GM21528 (cell line): ENCODE measurements around the gene ACE2.
"Not testable (repeated sequence)": the region's sequence is repeated elsewhere in the genome, so short reads cannot be mapped to it uniquely, and the experiment has no call there.

Source experiments
- ATAC-seq: cut with Tn5 transposase; IDR thresholded peaks from one replicate; pipeline ENCODE4 v1.9.1; 2021; ENCODE audit warnings: mild to moderate bottlenecking, moderate library complexity; ENCODE audit not compliant: unreplicated experiment, low FRiP score

ACE2 gene

GRCh38 chrX:15600745-15601144 is at the start of gene ACE2:
TSS of gene ACE2 (minus strand) at chrX:15600960. CDS start at chrX:15600911, 49 bp downstream.
- no peak for ATAC-seq

DNA sequence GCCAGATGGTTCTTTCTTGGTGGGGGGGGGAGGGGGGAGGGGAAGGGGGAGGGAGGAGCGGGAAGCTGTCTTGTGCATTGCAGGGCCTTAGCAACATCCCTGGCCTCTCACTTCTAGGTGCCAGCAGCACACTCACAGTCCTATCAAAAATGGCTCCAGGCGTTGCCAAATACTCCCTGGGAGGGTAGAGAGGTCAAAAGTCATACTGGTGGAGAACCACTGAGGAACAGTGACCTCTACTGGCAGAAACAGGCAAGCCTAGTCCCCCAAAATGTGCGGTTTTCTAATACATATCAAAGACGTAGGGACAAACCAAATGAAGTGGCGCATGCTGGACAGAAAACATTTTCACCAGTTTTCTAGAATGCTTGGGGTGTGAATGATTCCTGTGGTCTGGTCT is 46.8 kb upstream of the ACE2 start:
- ATAC-seq, result not testable (repeated sequence)

DNA sequence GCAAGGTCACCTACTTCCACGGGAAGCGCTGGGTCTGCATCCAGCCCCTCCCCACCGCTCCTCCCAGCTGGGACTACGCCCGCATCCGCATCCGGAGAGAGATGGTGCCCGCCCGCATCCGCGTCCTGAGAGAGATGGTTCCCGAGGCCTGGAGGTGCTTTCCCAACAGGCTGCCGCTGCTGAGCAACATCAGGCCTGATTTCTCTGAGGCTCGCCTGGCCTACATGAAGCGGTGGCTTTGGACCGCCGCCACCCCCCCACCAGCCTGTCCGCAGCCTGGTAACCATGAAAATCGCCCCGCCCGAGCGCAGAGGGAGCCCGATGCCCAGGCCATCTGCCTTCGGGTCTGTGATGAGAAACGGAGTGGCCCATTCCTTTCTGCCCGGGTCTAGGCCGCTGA is 45.8 kb upstream of the ACE2 start:
- ATAC-seq, result no peak

GRCh38 chrX:15646031-15646430 is 45.3 kb upstream of the ACE2 start:
- no peak for ATAC-seq

DNA sequence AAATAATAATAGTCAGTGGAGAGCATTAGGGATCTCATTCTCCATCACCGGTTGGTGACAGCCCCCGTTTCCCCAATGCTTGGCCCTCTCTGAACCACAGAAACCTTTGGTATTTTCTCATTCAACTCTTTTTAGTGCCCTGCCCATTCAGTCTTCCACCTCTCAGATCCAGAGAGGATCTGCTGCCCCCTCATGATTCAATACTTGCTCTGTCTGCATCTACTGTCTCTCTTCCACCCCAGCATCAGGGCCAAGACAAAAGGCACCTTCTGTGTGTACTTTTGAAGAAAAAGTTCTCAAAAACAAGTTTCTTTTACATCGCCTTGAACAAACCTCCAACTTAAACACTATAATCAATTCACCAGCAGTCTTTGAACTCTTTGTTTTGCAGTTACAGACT is 44.5 kb upstream of the ACE2 start:
- no peak for ATAC-seq

DNA sequence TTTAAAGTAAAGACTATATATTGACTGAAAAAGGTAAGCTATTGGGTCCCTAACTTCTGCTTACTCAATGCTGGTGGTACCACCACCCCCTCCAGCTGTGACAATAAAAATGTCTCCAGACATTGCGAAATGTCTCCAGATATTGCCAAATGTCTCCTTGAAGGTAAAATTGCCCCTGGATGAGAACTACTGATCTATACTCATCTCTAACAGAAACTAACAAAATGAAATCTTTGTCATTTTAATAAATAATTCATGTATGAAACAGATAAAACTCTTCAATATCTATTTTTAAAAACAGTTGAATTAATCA is 43.8 kb upstream of the ACE2 start:
- no peak for ATAC-seq

GRCh38 chrX:15643786-15644559 is 43.2 kb upstream of the ACE2 start:
- ATAC-seq, result no peak

DNA sequence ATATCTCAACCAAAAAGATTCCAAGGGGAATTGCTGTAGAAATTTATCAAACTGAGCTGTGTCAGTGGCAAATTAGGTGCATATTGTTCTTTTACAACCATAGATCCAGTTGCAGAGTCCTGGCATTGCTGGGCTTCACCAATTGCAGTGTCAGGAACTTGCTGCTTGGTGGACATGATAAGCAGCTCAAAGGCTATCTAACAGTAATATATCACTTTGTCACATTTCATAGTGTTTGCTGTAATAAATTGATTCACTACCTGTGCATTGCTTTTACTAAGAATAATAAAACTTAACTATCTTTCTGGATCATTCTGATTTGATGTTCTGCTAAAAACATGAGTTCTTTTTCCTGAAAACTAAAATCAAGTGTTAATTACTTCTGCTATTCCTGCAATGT is 30.9 kb upstream of the ACE2 start:
- ATAC-seq, result no peak

GRCh38 chrX:15623054-15623453 is 22.3 kb upstream of the ACE2 start:
- ATAC-seq, result no peak

DNA sequence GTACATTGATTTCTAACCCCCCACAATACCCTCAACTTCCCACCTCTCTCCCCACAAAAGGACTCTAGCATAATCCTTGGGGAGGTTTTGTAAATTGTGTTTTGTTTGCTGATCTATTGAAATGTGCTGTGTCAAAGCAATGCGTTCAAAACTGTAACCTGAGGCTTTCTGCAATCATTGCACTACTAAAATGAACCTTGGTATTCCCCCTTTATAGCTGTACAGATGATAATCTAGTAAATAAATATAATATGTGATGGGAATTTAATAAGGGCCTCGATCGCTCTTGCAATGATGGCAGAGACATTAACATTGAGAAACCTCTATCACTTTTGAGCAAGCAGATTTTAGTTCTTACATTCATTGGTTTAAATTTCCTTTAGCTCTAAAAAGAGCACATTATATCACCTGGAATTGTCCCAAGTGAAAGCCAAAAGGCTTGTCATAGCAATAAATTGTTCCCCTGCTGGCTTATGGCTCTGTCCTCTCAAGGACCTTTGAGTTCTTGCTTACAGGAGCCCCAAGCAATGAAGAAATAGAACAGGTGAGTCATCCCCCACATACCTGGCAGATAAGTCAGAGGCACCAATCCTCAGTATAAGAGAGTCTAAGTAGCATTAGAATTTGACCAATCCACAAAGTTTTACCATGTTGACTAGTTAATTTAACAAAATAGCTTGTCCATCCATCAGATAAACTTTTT is 18.4 kb upstream of the ACE2 start:
- ATAC-seq, result no peak

GRCh38 chrX:15617111-15617510 is 16.4 kb upstream of the ACE2 start:
- no peak for ATAC-seq

GRCh38 chrX:15616531-15616930 is 15.8 kb upstream of the ACE2 start:
- ATAC-seq, result no peak

GRCh38 chrX:15607067-15607466 is 6.3 kb upstream of the ACE2 start:
- no peak for ATAC-seq

DNA sequence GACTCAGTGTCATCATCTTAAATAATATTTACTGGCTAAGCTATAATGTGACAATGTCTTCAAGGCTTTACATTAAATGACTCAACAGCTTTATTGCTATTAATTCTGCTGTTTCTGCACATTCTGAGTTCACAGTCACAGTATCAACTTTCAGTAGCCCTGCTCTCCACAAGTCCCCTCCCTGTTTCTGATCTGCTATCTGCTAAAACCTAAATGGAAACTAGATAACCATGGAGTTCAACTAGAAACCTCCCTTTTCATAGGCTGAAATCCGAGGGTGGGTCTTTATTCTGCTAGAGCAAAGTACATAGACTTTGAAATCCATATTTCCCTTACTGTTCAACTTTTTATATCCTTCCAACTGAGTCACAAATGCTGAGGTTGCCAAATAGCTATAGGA is 5.4 kb upstream of the ACE2 start:
- ATAC-seq, result no peak

GRCh38 chrX:15605226-15605625 is 4.5 kb upstream of the ACE2 start:
- no peak for ATAC-seq

GRCh38 chrX:15602761-15603160 is 2.0 kb upstream of the ACE2 start:
- ATAC-seq, result no peak

GRCh38 chrX:15601932-15602331 is 1.2 kb upstream of the ACE2 start:
- no peak for ATAC-seq

DNA sequence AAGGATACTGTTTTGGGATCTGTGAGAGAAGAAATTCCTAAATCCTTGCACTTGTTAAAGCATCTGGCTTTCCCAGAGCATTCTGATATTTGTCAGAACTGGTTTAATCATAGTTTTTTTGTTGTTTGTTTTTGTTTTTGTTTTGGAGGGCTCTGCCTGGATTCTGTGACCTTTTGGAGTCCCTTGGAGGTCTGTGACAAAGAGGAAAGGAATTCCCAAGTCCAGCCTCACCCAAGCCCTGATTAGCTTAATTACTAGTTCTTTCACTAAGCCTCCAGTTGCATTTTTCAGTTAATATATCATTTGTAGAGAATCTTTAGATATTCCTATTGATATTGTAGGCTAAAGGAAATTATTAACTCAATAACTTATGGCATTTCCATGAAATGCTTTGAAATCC is 711 bp downstream of the ACE2 start:
- ATAC-seq, result no peak

DNA sequence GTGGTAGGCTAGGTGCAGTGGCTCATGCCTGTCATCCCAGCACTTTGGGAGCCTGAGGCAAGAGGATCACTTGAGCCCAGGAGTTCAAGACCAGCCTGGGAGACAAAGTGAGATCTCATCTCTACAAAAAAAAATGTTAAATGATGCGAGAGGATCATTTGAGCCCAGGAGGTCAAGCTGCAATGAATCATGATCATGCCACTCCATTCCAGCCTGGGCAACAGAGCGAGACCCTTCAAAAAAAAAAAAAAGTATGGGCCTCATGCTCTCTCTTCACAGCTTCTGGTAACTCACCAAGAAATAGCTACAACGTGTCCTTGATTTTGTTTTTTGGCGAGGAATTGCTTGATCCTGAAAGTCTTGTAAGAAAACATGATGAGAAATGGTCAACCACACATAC is 1.3 kb downstream of the ACE2 start:
- ATAC-seq, result no peak

DNA sequence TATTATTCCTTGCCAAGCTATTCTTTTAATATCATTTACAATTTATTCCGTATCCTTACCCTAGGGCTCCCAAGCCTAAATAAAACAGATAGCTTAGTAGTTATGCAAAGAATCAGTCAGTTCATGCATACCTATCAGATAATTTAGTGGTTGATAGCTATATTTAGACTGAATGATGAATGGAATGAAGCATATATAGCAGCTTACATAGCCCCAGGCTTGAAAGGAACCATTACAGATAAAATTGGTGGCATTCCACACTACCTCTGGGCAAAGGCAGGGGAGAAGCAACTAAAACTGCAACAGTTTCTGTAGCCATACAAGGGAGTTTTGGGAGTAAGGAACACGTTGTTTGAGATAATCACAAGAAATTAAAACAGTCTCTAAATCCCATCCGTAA is 2.7 kb downstream of the ACE2 start:
- no peak for ATAC-seq

- no peak for ATAC-seq
Observed at GRCh38 chrX:15594371-15594770, 6.4 kb downstream of the ACE2 start.
